Fibroblast of mammary gland (primary cell): ENCODE measurements around the gene MIR17HG.

Source experiments
- DNase-seq: peaks from one replicate; pipeline ENCODE4 v3.0.0-alpha.2; 2010; ENCODE audit warnings: low read depth
- H3K4me3 ChIP-seq: 2 replicates; pipeline ENCODE4 v1.5.1; 2011; ENCODE audit warnings: low read depth, mild to moderate bottlenecking, low read length, moderate library complexity; ENCODE audit not compliant: control insufficient read depth
- TF ChIP-seq, protein P1 (sequence below): conservative IDR thresholded peaks from 2 replicates; pipeline ENCODE4 v1.5.1; 2011; ENCODE audit warnings: low read depth, low read length, inconsistent platforms; ENCODE audit not compliant: control insufficient read depth, insufficient read depth

The MIR17HG gene

DNA sequence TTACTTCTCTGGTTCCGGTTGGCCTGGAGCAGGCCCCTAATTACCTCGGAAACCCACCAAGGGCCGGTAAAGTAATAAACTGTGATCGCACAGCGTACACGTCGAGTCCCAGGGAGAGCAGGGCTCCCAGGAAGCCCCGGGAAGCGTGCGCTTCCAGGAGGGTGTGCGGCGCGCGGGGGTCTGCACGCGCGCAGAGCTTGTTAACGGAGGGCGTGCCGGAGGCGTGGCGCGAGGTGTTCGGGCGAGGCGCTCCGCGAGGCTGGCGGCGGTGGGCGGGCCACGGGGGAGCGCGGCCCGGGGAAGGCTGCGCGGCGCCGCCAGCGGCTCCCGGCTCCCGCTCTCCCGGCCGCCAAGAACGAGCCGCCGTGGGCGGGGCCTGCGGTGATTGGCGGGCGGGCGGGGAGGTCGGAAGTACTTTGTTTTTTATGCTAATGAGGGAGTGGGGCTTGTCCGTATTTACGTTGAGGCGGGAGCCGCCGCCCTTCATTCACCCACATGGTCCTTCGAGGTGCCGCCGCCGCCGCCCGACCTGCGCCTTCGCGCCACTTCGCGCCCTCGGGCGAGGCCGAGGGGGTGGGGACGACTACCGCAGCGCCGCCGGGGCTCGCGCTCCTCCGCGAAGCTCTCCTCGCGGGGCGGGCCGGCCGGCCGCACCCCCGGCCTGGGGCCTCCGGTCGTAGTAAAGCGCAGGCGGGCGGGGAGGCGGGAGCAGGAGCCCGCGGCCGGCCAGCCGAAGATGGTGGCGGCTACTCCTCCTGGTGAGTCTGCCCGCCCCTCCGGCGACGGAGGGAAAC, at the start of gene MIR17HG:
TSS of gene MIR17HG (plus strand) at position 486 of the 794 bp plus-strand sequence.
- TF ChIP-seq, protein P1, sequence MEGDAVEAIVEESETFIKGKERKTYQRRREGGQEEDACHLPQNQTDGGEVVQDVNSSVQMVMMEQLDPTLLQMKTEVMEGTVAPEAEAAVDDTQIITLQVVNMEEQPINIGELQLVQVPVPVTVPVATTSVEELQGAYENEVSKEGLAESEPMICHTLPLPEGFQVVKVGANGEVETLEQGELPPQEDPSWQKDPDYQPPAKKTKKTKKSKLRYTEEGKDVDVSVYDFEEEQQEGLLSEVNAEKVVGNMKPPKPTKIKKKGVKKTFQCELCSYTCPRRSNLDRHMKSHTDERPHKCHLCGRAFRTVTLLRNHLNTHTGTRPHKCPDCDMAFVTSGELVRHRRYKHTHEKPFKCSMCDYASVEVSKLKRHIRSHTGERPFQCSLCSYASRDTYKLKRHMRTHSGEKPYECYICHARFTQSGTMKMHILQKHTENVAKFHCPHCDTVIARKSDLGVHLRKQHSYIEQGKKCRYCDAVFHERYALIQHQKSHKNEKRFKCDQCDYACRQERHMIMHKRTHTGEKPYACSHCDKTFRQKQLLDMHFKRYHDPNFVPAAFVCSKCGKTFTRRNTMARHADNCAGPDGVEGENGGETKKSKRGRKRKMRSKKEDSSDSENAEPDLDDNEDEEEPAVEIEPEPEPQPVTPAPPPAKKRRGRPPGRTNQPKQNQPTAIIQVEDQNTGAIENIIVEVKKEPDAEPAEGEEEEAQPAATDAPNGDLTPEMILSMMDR, result no peak
- H3K4me3 ChIP-seq, result peak within 1 kb of the TSS; percentile 46
- peak; percentile 75 for DNase-seq

DNA sequence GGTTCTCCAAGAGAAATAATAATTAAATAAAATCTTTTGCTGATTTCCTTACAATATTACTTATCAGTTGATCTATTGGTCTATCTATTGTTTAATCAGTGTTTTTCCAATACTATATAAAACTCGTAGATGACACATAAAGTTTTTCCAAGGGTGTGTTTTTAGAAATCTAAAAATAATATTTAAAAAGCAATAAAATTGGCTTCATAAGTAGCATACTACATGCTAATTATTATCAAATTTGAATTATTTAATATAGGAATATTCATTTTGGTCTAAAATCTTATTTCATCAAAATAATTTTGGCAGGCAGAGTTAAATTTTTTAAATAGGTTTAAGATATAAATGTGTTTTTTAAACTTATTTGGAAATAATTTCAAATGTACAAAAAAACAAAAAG, 49.4 kb upstream of the MIR17HG start:
- TF ChIP-seq, protein P1, result no peak
- no peak overlapping the region for H3K4me3 ChIP-seq
- no peak for DNase-seq

DNA sequence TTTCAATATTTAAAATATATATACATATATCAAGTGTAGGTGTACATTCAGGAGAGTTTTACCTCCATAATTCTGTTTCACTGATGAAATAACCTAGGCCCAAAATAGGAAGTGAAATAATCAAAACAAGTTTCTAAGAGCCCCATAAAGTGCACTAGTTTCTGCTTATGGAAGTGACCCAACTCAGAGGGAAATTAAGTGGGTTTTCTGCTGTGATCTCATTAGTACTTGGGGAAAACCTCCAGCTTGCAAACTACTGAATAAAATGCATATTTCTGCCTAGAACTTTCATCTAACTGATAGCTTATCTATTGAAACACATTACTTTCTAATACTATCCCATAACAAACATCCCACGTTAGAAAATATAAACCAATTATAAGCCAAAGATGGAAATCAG, 45.4 kb upstream of the MIR17HG start:
- TF ChIP-seq, protein P1, result no peak
- DNase-seq, result no peak
- H3K4me3 ChIP-seq, result no peak overlapping the region

DNA sequence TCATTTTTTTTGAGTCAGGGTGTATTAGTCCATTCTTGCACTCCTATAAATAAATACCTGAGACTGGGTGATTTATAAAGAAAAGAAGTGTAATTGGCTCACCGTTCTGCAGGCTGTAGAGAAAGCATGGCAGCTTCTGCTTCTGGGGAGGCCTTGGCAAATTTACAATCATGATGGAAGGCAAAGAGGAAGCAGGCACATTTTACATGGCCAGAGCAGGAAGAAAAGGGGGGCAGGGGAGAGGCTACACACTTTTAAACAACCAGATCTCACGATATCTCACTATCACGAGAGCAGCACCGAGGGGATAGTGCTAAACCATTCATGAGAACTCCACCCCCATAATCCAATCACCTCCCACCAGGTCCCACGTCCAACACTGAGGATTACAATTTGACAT, 44.5 kb upstream of the MIR17HG start:
- TF ChIP-seq, protein P1, result no peak
- no peak for DNase-seq
- H3K4me3 ChIP-seq, result no peak overlapping the region

DNA sequence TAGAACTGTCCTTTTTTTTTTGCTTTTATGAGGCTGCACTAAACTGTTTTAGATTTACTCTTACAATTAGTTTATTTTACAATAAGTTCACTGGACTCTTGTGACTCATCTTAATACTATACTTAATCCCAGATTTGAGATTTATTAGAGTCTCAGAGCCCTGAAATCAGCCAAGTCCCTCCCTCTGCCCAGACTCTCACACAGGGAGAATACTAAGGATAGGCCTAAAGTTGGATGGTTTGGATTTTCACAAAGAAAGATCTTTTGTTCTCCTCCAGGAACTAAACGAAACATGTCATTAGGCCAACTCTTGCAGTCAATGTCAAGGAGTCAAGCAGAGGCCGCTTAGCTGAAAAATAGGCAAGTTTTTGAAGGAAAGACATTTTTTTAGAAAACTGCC, 42.7 kb upstream of the MIR17HG start:
- no peak overlapping the region for H3K4me3 ChIP-seq
- no peak for DNase-seq
- TF ChIP-seq, protein P1, result no peak

DNA sequence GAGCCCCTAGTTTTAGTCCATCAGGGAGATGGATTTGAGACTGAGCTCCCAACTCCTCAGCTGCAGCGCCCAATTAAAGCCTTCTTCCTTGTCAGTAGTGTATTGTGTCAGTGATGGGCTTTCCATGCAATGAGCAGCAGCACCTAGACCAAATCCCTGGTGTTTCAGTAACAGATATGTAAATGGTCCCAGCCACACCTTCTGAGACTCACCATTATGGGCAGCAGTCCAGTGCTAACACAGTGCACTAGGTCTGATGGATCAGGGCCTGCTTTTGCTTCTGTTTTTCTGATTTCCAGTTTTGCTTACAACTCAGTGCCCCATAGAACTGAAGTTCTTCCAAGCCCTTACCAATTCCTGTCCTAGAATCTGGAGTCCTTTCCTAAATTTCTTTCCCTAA, 41.8 kb upstream of the MIR17HG start:
- TF ChIP-seq, protein P1, result no peak
- no peak for DNase-seq
- H3K4me3 ChIP-seq, result no peak overlapping the region

DNA sequence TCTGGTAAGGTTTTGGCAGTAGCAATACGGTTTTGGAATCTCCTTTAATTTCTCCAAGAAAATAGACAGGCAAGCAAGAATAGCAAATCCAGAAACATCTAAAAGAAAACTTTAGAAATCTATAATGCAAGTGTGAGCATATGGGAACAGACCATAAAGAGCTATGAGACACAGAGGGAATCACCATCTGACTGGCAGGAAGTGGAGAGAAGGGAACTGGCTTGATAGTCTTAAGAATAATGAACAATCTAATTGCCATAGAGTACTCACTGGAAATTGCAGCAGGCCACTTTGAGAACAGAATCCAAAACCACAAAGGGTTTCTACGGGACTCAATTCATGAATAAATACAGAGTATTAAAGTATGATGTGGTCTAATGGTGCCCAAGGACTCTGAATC, 39.6 kb upstream of the MIR17HG start:
- no peak for DNase-seq
- TF ChIP-seq, protein P1, result no peak
- H3K4me3 ChIP-seq, result no peak overlapping the region
